Erythroblast (primary cell): ENCODE data around the gene NEDD4.

Experiments
- GATA1 ChIP-seq: IDR thresholded peaks from 2 replicates; pipeline ENCODE4 v1.6.1; 2011; ENCODE audit warnings: low read depth, mild to moderate bottlenecking, control low read depth, low read length, moderate library complexity
- POLR2A ChIP-seq: IDR thresholded peaks from 2 replicates; pipeline ENCODE4 v1.6.1; 2011; ENCODE audit warnings: mild to moderate bottlenecking, low read length

DNA sequence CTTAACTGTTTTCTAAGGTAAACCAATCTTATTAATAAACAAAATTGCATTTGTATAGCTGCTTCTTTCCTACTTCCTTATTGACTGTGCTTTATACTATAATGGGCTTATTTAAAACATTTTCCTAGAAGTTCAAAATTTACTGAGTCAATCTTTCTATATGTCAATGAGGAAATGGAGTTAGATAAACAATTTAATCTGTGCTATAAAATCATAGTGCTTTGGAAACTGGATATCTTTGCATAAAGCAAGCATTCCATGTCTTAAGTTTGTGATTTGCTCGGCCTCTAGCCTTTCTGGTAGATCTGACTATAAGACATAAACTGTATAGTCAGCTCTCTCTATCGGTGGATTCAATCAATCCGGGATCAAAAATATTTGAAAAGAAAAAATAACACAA, 99.6 kb downstream of the NEDD4 start:
- no peak for TF ChIP-seq POLR2A
- no peak for TF ChIP-seq GATA1
